ENCODE data around the gene MET. TPM values are rescaled to one million over a fixed set of nuclear protein-coding genes. Genes with fewer than 3 reads are reported as not detected.
"Not testable (repeated sequence)": the region's sequence is repeated elsewhere in the genome, so short reads cannot be mapped to it uniquely, and the experiment has no call there.

Gene MET
- total and polyA plus RNA-seq, 10 donors: 0.68 to 28.8 (median 19.1) TPM

DNA sequence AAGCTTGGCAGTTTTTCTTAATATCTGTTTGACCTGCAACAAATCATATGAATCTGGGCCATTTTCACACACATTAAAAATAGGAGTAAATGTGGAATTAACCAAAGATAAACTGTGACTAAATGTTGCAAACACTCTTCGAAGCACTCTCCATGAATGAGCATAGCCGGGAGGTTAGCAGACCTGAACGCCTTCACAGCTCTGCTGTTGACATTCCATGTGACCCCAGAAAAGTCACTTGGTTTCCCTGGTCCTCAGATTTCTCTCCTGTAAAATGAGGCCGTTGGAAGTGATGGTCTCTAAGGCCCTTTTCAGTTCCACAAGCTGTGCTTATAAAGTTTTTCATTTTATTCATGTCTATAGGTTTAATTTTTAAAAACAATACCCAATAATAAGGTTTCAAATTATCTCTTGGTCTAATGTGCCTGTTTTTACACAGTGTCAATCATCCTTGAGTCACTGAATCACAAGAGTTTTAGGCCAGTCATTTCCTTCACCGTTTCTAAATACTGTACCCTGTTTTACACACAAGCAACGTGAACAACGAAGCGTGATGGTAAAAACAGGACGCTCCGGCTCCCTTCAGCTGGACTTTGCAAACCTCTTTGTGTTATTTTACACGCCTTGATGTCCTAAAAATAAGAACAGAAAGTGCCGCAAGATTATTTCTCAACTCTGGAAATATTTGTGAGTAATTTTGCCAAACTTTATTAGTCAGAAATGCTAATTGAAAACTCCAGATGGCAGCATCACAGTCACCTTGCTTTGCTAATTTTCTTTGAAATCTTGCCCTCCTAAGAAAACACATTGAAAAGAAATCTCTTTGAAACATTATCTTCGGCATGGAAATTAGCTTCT, 38.6 kb upstream of the MET start:
- intact Hi-C loops (cut with DNase I; ENCODE audit: low total_unique reads): no loop called here
- TF ChIP-seq, protein P1, sequence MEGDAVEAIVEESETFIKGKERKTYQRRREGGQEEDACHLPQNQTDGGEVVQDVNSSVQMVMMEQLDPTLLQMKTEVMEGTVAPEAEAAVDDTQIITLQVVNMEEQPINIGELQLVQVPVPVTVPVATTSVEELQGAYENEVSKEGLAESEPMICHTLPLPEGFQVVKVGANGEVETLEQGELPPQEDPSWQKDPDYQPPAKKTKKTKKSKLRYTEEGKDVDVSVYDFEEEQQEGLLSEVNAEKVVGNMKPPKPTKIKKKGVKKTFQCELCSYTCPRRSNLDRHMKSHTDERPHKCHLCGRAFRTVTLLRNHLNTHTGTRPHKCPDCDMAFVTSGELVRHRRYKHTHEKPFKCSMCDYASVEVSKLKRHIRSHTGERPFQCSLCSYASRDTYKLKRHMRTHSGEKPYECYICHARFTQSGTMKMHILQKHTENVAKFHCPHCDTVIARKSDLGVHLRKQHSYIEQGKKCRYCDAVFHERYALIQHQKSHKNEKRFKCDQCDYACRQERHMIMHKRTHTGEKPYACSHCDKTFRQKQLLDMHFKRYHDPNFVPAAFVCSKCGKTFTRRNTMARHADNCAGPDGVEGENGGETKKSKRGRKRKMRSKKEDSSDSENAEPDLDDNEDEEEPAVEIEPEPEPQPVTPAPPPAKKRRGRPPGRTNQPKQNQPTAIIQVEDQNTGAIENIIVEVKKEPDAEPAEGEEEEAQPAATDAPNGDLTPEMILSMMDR (IDR thresholded peaks at IDR 0.05 in 8 of 11, conservative IDR thresholded peaks at IDR 0.05 in 3 of 11): no peak
- no peak for TF ChIP-seq POLR2A (IDR thresholded peaks at IDR 0.05)
- TF ChIP-seq POLR2AphosphoS5 (IDR thresholded peaks at IDR 0.05): no peak
- DNase-seq: no peak
- Histone ChIP-seq H3K27me3 (replicated peaks in 1 of 7) (no peaks in the 10 kb centered on the region), H3K36me3 (no peaks in the 10 kb centered on the region), H3K27ac (no peak overlapping the region), H3K4me1 (no peaks in the 10 kb centered on the region), H3K9me3 (peaks cover 0 to 1% (median 0%) of the 10 kb centered on the region in 8 donors), H3K4me3 (no peak overlapping the region)
- WGBS, 5 donors: 69 to 80% (median 76%) methylated on average over 13 of the region's 13 CpGs

DNA sequence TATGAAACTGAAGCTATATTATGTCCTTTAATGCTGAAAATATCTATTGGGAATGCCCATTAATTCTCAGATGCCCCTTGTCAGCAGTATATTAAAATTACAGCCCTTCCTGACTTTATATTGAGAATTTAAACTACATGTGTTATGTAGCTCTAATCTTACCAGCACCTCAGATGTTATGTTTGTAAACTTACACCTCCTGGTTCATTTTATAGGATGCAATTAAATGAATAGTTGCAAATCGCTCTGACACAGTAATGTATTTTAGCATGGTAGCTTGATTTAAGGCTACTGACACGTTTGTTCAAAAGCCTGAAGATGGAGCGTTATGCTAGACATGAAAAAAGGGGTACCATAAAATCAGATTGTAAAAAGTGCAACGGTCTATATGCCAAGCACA, 35.0 kb upstream of the MET start:
- Histone ChIP-seq H3K9me3 (peaks cover 0 to 5% (median 0%) of the 10 kb centered on the region in 8 donors), H3K4me3 (no peak overlapping the region), H3K36me3 (no peaks in the 10 kb centered on the region), H3K27me3 (replicated peaks in 1 of 7) (no peaks in the 10 kb centered on the region), H3K27ac (no peak overlapping the region), H3K4me1 (no peaks in the 10 kb centered on the region)
- intact Hi-C loops (cut with DNase I; ENCODE audit: low total_unique reads): no loop called here
- TF ChIP-seq POLR2A (IDR thresholded peaks at IDR 0.05) (no peak), POLR2AphosphoS5 (IDR thresholded peaks at IDR 0.05) (no peak)
- TF ChIP-seq, protein P1 (IDR thresholded peaks at IDR 0.05 in 8 of 11, conservative IDR thresholded peaks at IDR 0.05 in 3 of 11): no peak
- 85 to 92% (median 87%) methylated on average over 4 of the region's 4 CpGs for WGBS, 5 donors
- DNase-seq: no peak

DNA sequence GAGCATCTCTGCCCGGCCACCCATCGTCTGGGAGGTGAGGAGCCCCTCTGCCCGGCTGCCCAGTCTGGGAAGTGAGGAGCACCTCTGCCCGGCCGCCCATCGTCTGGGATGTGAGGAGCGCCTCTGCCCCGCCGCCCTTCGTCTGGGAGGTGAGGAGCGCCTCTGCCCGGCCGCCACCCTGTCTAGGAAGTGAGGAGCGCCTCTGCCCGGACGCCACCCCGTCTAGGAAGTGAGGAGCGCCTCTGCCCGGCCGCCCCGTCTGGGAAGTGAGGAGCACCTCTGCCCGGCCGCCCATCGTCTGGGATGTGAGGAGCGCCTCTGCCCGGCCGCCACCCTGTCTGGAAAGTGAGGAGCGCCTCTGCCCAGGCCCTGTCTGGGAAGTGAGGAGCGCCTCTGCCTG, 33.4 kb upstream of the MET start:
- not testable (repeated sequence) for H3K4me1 ChIP-seq, DNase-seq, H3K36me3 ChIP-seq

DNA sequence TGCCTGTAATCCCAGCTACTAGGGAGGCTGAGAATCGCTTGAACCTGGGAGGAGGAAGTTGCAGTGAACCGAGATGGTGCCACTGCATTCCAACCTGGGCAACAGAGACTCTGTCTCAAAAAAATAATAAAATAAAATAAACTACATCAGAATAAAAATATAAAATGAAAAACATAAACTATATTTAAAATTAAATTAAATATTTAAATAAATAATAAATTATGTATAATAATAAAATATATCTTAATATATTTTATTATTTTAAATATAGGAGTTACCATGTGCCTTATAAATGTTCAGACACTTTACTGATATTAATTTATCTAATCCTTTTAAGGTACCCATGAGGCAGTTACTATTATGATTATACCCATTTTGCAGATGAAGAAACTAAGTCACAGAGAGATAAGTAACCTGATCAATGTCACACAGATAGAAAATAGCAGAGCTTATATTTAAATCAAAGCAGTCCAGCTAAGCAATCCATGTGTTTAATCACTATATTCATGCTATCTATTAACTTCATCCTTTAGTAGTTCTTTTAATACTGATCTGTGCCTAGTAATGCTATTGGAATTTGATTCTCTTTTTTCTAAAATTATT, 30.3 kb upstream of the MET start:
- Histone ChIP-seq H3K4me3 (no peak overlapping the region), H3K4me1 (no peaks in the 10 kb centered on the region), H3K27ac (no peak overlapping the region), H3K27me3 (replicated peaks in 1 of 7) (no peaks in the 10 kb centered on the region), H3K9me3 (peaks cover 0 to 5% (median 0%) of the 10 kb centered on the region in 8 donors), H3K36me3 (no peaks in the 10 kb centered on the region)
- no peak for TF ChIP-seq POLR2AphosphoS5 (IDR thresholded peaks at IDR 0.05)
- TF ChIP-seq, protein P1 (IDR thresholded peaks at IDR 0.05 in 8 of 11, conservative IDR thresholded peaks at IDR 0.05 in 3 of 11): no peak
- TF ChIP-seq POLR2A (IDR thresholded peaks at IDR 0.05): no peak
- no peak for DNase-seq
- WGBS, 5 donors: 89 to 97% (median 95%) methylated on average over 2 of the region's 2 CpGs
- intact Hi-C loops (cut with DNase I; ENCODE audit: low total_unique reads): no loop called here

More for the DNA sequence above, 33.4 kb upstream of the MET start:
- H3K9me3 ChIP-seq; intact Hi-C loops (cut with DNase I; ENCODE audit: low total_unique reads); H3K27me3 ChIP-seq (replicated peaks in 1 of 7); H3K27ac ChIP-seq; H3K4me3 ChIP-seq: not testable (repeated sequence)
- 95 to 98% (median 97%) methylated on average over 19 to 29 of the region's 29 CpGs for WGBS, 5 donors

DNA sequence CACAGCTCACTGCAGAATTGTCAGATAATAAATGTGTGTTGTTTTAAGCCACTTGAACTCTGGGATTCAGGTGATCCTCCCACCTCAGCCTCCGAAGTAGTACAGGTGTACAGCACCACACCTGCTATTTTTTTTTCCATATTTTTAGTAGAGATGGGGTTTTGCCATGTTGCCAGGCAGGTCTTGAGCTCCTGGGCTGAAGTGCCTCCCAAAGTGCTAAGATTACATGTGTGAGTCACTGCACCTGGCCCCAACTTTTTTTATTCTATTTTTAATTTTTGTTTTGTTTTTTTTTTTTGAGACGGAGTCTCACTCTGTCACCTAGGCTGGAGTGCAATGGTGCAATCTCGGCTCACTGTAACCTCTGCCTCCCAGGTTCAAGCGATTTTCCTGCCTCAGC, 28.8 kb upstream of the MET start:
- H3K4me1 ChIP-seq; H3K27me3 ChIP-seq (replicated peaks in 1 of 7); DNase-seq; H3K27ac ChIP-seq; intact Hi-C loops (cut with DNase I; ENCODE audit: low total_unique reads); H3K4me3 ChIP-seq; H3K36me3 ChIP-seq; H3K9me3 ChIP-seq: not testable (repeated sequence)
- 81 to 98% (median 89%) methylated on average over 4 of the region's 4 CpGs for WGBS, 5 donors
